ENCODE data around the gene SLC35F3.
A peak's percentile ranks its signal among the peaks of the same experiment; 100 is the strongest.
"Not testable (repeated sequence)": the region's sequence is repeated elsewhere in the genome, so short reads cannot be mapped to it uniquely, and the experiment has no call there.

The SLC35F3 gene

GRCh38 chr1:234297668-234298067 is 393.2 kb downstream of the SLC35F3 start:
- Histone ChIP-seq H3K4me3 (ENCODE audit: low read length in 2 of 2) (no peak overlapping the region), H3K27me3 (ENCODE audit: control insufficient read depth in 2 of 2, insufficient read depth in 2 of 2, low read length in 2 of 2) (no peaks in the 10 kb centered on the region), H3K36me3 (ENCODE audit: control insufficient read depth in 2 of 2, insufficient read depth in 2 of 2, low read length in 2 of 2) (no peaks in the 10 kb centered on the region), H3K9me3 (ENCODE audit: control insufficient read depth in 2 of 2, low read length in 2 of 2) (no peaks in the 10 kb centered on the region), H3K9ac (ENCODE audit: low read depth in 1 of 2, low read length in 2 of 2) (no peak overlapping the region), H3K27ac (ENCODE audit: low read depth in 2 of 2, low read length in 2 of 2) (no peak overlapping the region), H3K4me1 (ENCODE audit: control insufficient read depth in 2 of 2, insufficient read depth in 2 of 2, low read length in 2 of 2) (no peaks in the 10 kb centered on the region)

GRCh38 chr1:234300096-234300495 is 395.6 kb downstream of the SLC35F3 start:
- H3K4me3 ChIP-seq (ENCODE audit: low read length in 2 of 2): no peak overlapping the region
- no peaks in the 10 kb centered on the region for H3K27me3 ChIP-seq (ENCODE audit: control insufficient read depth in 2 of 2, insufficient read depth in 2 of 2, low read length in 2 of 2)
- H3K9me3 ChIP-seq (ENCODE audit: control insufficient read depth in 2 of 2, low read length in 2 of 2): no peaks in the 10 kb centered on the region
- H3K4me1 ChIP-seq (ENCODE audit: control insufficient read depth in 2 of 2, insufficient read depth in 2 of 2, low read length in 2 of 2): no peaks in the 10 kb centered on the region
- no peak overlapping the region for H3K27ac ChIP-seq (ENCODE audit: low read depth in 2 of 2, low read length in 2 of 2)
- no peak overlapping the region for H3K9ac ChIP-seq (ENCODE audit: low read depth in 1 of 2, low read length in 2 of 2)
- no peaks in the 10 kb centered on the region for H3K36me3 ChIP-seq (ENCODE audit: control insufficient read depth in 2 of 2, insufficient read depth in 2 of 2, low read length in 2 of 2)

- not testable (repeated sequence) for H3K27me3 ChIP-seq (ENCODE audit: control insufficient read depth in 2 of 2, insufficient read depth in 2 of 2, low read length in 2 of 2); H3K4me3 ChIP-seq (ENCODE audit: low read length in 2 of 2); H3K27ac ChIP-seq (ENCODE audit: low read depth in 2 of 2, low read length in 2 of 2); H3K4me1 ChIP-seq (ENCODE audit: control insufficient read depth in 2 of 2, insufficient read depth in 2 of 2, low read length in 2 of 2); H3K9me3 ChIP-seq (ENCODE audit: control insufficient read depth in 2 of 2, low read length in 2 of 2); H3K36me3 ChIP-seq (ENCODE audit: control insufficient read depth in 2 of 2, insufficient read depth in 2 of 2, low read length in 2 of 2); H3K9ac ChIP-seq (ENCODE audit: low read depth in 1 of 2, low read length in 2 of 2)
These were observed 397.2 kb downstream of the SLC35F3 start for GRCh38 chr1:234301663-234302062.

GRCh38 chr1:234302354-234302962 is 398.0 kb downstream of the SLC35F3 start:
- no peaks in the 10 kb centered on the region for H3K27me3 ChIP-seq (ENCODE audit: control insufficient read depth in 2 of 2, insufficient read depth in 2 of 2, low read length in 2 of 2)
- H3K27ac ChIP-seq (ENCODE audit: low read depth in 2 of 2, low read length in 2 of 2): no peak overlapping the region
- H3K4me3 ChIP-seq (ENCODE audit: low read length in 2 of 2): no peak overlapping the region
- H3K9ac ChIP-seq (ENCODE audit: low read depth in 1 of 2, low read length in 2 of 2): no peak overlapping the region
- H3K36me3 ChIP-seq (ENCODE audit: control insufficient read depth in 2 of 2, insufficient read depth in 2 of 2, low read length in 2 of 2): no peaks in the 10 kb centered on the region
- H3K4me1 ChIP-seq (ENCODE audit: control insufficient read depth in 2 of 2, insufficient read depth in 2 of 2, low read length in 2 of 2): no peaks in the 10 kb centered on the region
- H3K9me3 ChIP-seq (ENCODE audit: control insufficient read depth in 2 of 2, low read length in 2 of 2): no peaks in the 10 kb centered on the region

GRCh38 chr1:234303231-234303630 is 398.8 kb downstream of the SLC35F3 start:
- H3K9me3 ChIP-seq (ENCODE audit: control insufficient read depth in 2 of 2, low read length in 2 of 2): no peaks in the 10 kb centered on the region
- no peak overlapping the region for H3K9ac ChIP-seq (ENCODE audit: low read depth in 1 of 2, low read length in 2 of 2)
- no peaks in the 10 kb centered on the region for H3K4me1 ChIP-seq (ENCODE audit: control insufficient read depth in 2 of 2, insufficient read depth in 2 of 2, low read length in 2 of 2)
- no peak overlapping the region for H3K27ac ChIP-seq (ENCODE audit: low read depth in 2 of 2, low read length in 2 of 2)
- H3K27me3 ChIP-seq (ENCODE audit: control insufficient read depth in 2 of 2, insufficient read depth in 2 of 2, low read length in 2 of 2): no peaks in the 10 kb centered on the region
- H3K4me3 ChIP-seq (ENCODE audit: low read length in 2 of 2): no peak overlapping the region
- no peaks in the 10 kb centered on the region for H3K36me3 ChIP-seq (ENCODE audit: control insufficient read depth in 2 of 2, insufficient read depth in 2 of 2, low read length in 2 of 2)

GRCh38 chr1:234307726-234308125 is 403.2 kb downstream of the SLC35F3 start:
- no peak overlapping the region for H3K9ac ChIP-seq (ENCODE audit: low read depth in 1 of 2, low read length in 2 of 2)
- peaks cover 0 to 2% of the 10 kb centered on the region in 2 donors for H3K4me1 ChIP-seq (ENCODE audit: control insufficient read depth in 2 of 2, insufficient read depth in 2 of 2, low read length in 2 of 2)
- no peak overlapping the region for H3K27ac ChIP-seq (ENCODE audit: low read depth in 2 of 2, low read length in 2 of 2)
- peaks cover 0 to 2% of the 10 kb centered on the region in 2 donors for H3K27me3 ChIP-seq (ENCODE audit: control insufficient read depth in 2 of 2, insufficient read depth in 2 of 2, low read length in 2 of 2)
- no peaks in the 10 kb centered on the region for H3K9me3 ChIP-seq (ENCODE audit: control insufficient read depth in 2 of 2, low read length in 2 of 2)
- H3K4me3 ChIP-seq (ENCODE audit: low read length in 2 of 2): no peak overlapping the region
- no peaks in the 10 kb centered on the region for H3K36me3 ChIP-seq (ENCODE audit: control insufficient read depth in 2 of 2, insufficient read depth in 2 of 2, low read length in 2 of 2)

- H3K4me1 ChIP-seq (ENCODE audit: control insufficient read depth in 2 of 2, insufficient read depth in 2 of 2, low read length in 2 of 2): peaks cover 0 to 2% of the 10 kb centered on the region in 2 donors
- H3K36me3 ChIP-seq (ENCODE audit: control insufficient read depth in 2 of 2, insufficient read depth in 2 of 2, low read length in 2 of 2): no peaks in the 10 kb centered on the region
- H3K4me3 ChIP-seq (ENCODE audit: low read length in 2 of 2): peak overlapping the region; percentile 14 to 21
- H3K27ac ChIP-seq (ENCODE audit: low read depth in 2 of 2, low read length in 2 of 2): no peak overlapping the region
- no peak overlapping the region for H3K9ac ChIP-seq (ENCODE audit: low read depth in 1 of 2, low read length in 2 of 2)
- peaks cover 0 to 2% of the 10 kb centered on the region in 2 donors for H3K27me3 ChIP-seq (ENCODE audit: control insufficient read depth in 2 of 2, insufficient read depth in 2 of 2, low read length in 2 of 2)
- no peaks in the 10 kb centered on the region for H3K9me3 ChIP-seq (ENCODE audit: control insufficient read depth in 2 of 2, low read length in 2 of 2)
These were observed 404.7 kb downstream of the SLC35F3 start for GRCh38 chr1:234309243-234309597.

GRCh38 chr1:234309598-234310459 is 405.4 kb downstream of the SLC35F3 start:
- Histone ChIP-seq H3K27ac (ENCODE audit: low read depth in 2 of 2, low read length in 2 of 2) (no peak overlapping the region), H3K9ac (ENCODE audit: low read depth in 1 of 2, low read length in 2 of 2) (peak overlapping the region in 1 of 2 donors; percentile 15), H3K9me3 (ENCODE audit: control insufficient read depth in 2 of 2, low read length in 2 of 2) (no peaks in the 10 kb centered on the region), H3K4me3 (ENCODE audit: low read length in 2 of 2) (peak overlapping the region; percentile 14 to 21), H3K36me3 (ENCODE audit: control insufficient read depth in 2 of 2, insufficient read depth in 2 of 2, low read length in 2 of 2) (no peaks in the 10 kb centered on the region), H3K4me1 (ENCODE audit: control insufficient read depth in 2 of 2, insufficient read depth in 2 of 2, low read length in 2 of 2) (peaks cover 0 to 2% of the 10 kb centered on the region in 2 donors), H3K27me3 (ENCODE audit: control insufficient read depth in 2 of 2, insufficient read depth in 2 of 2, low read length in 2 of 2) (peaks cover 0 to 2% of the 10 kb centered on the region in 2 donors)

GRCh38 chr1:234310460-234310817 is 406.0 kb downstream of the SLC35F3 start:
- Histone ChIP-seq H3K36me3 (ENCODE audit: control insufficient read depth in 2 of 2, insufficient read depth in 2 of 2, low read length in 2 of 2) (no peaks in the 10 kb centered on the region), H3K9ac (ENCODE audit: low read depth in 1 of 2, low read length in 2 of 2) (no peak overlapping the region), H3K4me1 (ENCODE audit: control insufficient read depth in 2 of 2, insufficient read depth in 2 of 2, low read length in 2 of 2) (peaks cover 0 to 2% of the 10 kb centered on the region in 2 donors), H3K9me3 (ENCODE audit: control insufficient read depth in 2 of 2, low read length in 2 of 2) (no peaks in the 10 kb centered on the region), H3K4me3 (ENCODE audit: low read length in 2 of 2) (no peak overlapping the region), H3K27ac (ENCODE audit: low read depth in 2 of 2, low read length in 2 of 2) (no peak overlapping the region), H3K27me3 (ENCODE audit: control insufficient read depth in 2 of 2, insufficient read depth in 2 of 2, low read length in 2 of 2) (peaks cover 0 to 2% of the 10 kb centered on the region in 2 donors)

GRCh38 chr1:234311414-234311813 is 406.9 kb downstream of the SLC35F3 start:
- no peak overlapping the region for H3K4me3 ChIP-seq (ENCODE audit: low read length in 2 of 2)
- no peaks in the 10 kb centered on the region for H3K9me3 ChIP-seq (ENCODE audit: control insufficient read depth in 2 of 2, low read length in 2 of 2)
- peaks cover 0 to 2% of the 10 kb centered on the region in 2 donors for H3K27me3 ChIP-seq (ENCODE audit: control insufficient read depth in 2 of 2, insufficient read depth in 2 of 2, low read length in 2 of 2)
- no peaks in the 10 kb centered on the region for H3K36me3 ChIP-seq (ENCODE audit: control insufficient read depth in 2 of 2, insufficient read depth in 2 of 2, low read length in 2 of 2)
- no peak overlapping the region for H3K9ac ChIP-seq (ENCODE audit: low read depth in 1 of 2, low read length in 2 of 2)
- H3K4me1 ChIP-seq (ENCODE audit: control insufficient read depth in 2 of 2, insufficient read depth in 2 of 2, low read length in 2 of 2): peaks cover 0 to 2% of the 10 kb centered on the region in 2 donors
- no peak overlapping the region for H3K27ac ChIP-seq (ENCODE audit: low read depth in 2 of 2, low read length in 2 of 2)
